Measurements from ENCODE around the gene PPP2R3A.

PPP2R3A gene

DNA sequence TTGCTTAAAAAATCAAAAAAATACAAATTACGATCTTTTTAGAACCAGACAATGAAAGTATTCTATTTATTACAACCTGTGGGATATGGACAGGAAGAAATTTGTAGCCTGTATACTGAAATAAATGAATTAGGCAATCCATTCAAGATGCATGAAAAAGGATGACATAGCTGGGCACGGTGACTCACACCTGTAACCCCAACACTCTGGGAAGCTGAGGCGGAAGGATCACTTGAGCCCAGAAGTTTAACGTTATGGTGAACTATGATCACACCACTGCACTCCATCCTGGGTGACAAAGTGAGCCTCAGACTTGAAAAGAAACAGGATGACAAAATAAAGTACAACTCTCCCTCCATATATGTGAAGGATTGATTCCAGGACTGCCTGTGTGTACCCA is 156.5 kb downstream of the PPP2R3A start:
- TF ChIP-seq POLR2AphosphoS5 (IDR thresholded peaks at IDR 0.05; ENCODE audit: low read depth, low read length) (no peak), FOXP2 (optimal IDR thresholded peaks at IDR 0.05; ENCODE audit: borderline replicate concordance, extremely low read depth, extremely low read length, insufficient read depth) (no peak), TAF1 (IDR thresholded peaks at IDR 0.05; ENCODE audit: borderline replicate concordance, insufficient read depth, low read length) (no peak), SIN3A (IDR thresholded peaks at IDR 0.05; ENCODE audit: borderline replicate concordance, insufficient read depth, low read length) (no peak)
- TF ChIP-seq, protein P1, sequence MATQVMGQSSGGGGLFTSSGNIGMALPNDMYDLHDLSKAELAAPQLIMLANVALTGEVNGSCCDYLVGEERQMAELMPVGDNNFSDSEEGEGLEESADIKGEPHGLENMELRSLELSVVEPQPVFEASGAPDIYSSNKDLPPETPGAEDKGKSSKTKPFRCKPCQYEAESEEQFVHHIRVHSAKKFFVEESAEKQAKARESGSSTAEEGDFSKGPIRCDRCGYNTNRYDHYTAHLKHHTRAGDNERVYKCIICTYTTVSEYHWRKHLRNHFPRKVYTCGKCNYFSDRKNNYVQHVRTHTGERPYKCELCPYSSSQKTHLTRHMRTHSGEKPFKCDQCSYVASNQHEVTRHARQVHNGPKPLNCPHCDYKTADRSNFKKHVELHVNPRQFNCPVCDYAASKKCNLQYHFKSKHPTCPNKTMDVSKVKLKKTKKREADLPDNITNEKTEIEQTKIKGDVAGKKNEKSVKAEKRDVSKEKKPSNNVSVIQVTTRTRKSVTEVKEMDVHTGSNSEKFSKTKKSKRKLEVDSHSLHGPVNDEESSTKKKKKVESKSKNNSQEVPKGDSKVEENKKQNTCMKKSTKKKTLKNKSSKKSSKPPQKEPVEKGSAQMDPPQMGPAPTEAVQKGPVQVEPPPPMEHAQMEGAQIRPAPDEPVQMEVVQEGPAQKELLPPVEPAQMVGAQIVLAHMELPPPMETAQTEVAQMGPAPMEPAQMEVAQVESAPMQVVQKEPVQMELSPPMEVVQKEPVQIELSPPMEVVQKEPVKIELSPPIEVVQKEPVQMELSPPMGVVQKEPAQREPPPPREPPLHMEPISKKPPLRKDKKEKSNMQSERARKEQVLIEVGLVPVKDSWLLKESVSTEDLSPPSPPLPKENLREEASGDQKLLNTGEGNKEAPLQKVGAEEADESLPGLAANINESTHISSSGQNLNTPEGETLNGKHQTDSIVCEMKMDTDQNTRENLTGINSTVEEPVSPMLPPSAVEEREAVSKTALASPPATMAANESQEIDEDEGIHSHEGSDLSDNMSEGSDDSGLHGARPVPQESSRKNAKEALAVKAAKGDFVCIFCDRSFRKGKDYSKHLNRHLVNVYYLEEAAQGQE (IDR thresholded peaks at IDR 0.05; ENCODE audit: insufficient read depth in 1 of 2, low read depth in 2 of 2, low read length in 2 of 2): no peak

DNA sequence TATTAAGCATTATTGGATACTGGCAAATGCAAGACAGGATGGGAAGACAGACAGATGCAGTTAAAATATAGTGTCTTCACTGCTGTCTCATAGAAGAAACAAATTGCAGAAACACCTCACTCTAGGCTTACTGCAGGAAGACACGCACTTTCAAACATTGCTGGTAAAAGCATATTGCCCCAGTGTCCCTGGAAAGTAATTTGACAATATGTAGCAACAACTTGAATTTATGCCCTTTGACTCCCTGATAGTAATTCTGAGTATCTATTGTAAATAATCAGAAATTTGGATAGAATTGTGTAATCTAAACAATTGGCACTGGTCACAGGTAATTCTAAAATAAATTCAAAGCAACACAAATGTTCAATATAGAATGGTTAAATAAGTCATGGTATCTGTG is 168.6 kb downstream of the PPP2R3A start:
- TF ChIP-seq SIN3A (IDR thresholded peaks at IDR 0.05; ENCODE audit: borderline replicate concordance, insufficient read depth, low read length) (no peak), TAF1 (IDR thresholded peaks at IDR 0.05; ENCODE audit: borderline replicate concordance, insufficient read depth, low read length) (no peak), FOXP2 (optimal IDR thresholded peaks at IDR 0.05; ENCODE audit: borderline replicate concordance, extremely low read depth, extremely low read length, insufficient read depth) (no peak), POLR2AphosphoS5 (IDR thresholded peaks at IDR 0.05; ENCODE audit: low read depth, low read length) (no peak)
- TF ChIP-seq, protein P1 (IDR thresholded peaks at IDR 0.05; ENCODE audit: insufficient read depth in 1 of 2, low read depth in 2 of 2, low read length in 2 of 2): no peak

DNA sequence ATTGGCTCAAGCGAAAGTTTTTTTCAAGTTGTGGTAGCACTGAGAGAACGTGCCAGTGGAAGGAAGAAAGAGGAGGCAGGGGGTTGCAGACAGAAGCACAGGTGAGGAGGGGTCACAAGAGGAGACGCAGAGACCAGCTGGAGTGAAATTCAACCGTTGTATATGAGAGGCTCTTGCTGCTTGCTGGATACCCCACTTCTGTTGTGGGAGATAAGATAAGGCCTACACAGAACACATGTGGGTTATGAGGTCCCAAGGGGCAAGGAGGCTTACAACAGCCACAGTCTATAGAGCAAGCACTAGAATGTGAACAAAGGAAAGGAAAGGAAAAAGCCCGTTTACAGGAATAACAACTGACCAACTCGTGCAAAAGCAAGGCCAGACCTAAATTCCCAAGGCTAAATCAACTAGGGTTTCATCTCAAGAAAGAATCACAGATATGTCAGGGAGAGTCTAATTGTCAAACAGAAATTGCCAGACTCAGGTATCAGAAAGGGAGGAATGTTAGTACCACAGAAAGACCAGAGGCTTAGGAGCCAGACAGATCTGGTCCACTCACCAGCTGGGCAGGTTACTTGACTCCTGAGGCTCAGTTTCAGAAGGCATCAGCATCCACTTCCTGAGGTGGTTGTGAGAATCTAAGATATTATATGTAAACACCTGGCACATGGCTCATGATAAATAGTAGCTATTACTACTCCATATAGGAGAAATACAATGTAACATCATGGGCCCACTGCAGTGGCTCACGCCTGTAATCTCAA is 169.7 kb downstream of the PPP2R3A start:
- TF ChIP-seq, protein P1 (IDR thresholded peaks at IDR 0.05; ENCODE audit: insufficient read depth in 1 of 2, low read depth in 2 of 2, low read length in 2 of 2): no peak
- TF ChIP-seq TAF1 (IDR thresholded peaks at IDR 0.05; ENCODE audit: borderline replicate concordance, insufficient read depth, low read length) (no peak), FOXP2 (optimal IDR thresholded peaks at IDR 0.05; ENCODE audit: borderline replicate concordance, extremely low read depth, extremely low read length, insufficient read depth) (no peak)

DNA sequence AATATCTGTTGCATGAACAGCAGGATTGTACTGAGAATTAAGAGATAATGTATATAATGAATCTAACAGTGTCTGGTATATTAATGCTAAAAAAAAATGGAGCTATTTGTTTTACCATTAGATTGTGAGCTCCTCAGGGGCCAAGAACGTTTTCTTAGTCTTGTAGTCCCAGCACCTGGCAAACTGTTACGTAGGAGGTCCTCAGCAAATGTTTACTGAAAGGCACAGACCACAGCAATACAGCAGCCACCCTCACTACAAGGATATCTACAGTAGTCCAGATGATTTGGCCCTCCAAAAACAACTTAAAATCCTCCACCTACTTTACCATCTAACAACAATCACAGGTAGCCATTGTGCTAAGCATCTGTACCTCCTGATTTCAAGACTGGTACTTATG is 170.9 kb downstream of the PPP2R3A start:
- no peak for TF ChIP-seq TAF1 (IDR thresholded peaks at IDR 0.05; ENCODE audit: borderline replicate concordance, insufficient read depth, low read length)
- TF ChIP-seq FOXP2 (optimal IDR thresholded peaks at IDR 0.05; ENCODE audit: borderline replicate concordance, extremely low read depth, extremely low read length, insufficient read depth): no peak
- TF ChIP-seq, protein P1 (IDR thresholded peaks at IDR 0.05; ENCODE audit: insufficient read depth in 1 of 2, low read depth in 2 of 2, low read length in 2 of 2): no peak
- TF ChIP-seq SIN3A (IDR thresholded peaks at IDR 0.05; ENCODE audit: borderline replicate concordance, insufficient read depth, low read length): no peak
- no peak for TF ChIP-seq POLR2AphosphoS5 (IDR thresholded peaks at IDR 0.05; ENCODE audit: low read depth, low read length)
